Activated CD4-positive, alpha-beta T cell treated with anti-CD3 and anti-CD28 coated beads, Interleukin-2, Interleukin-4, amounts not matched to agents 100 ng/mL and 50 ng/mL, durations not matched to agents 16 hours and 8 hours (primary cell): ENCODE results near the gene DERA.
"Not testable (repeated sequence)": the region's sequence is repeated elsewhere in the genome, so short reads cannot be mapped to it uniquely, and the experiment has no call there.

Source experiments
- DNase-seq: peaks from one replicate; pipeline ENCODE4 v3.0.0-alpha.2; 2020; ENCODE audit warnings: low spot score

Gene DERA

GRCh38 chr12:16008421-16008824 lies 97.3 kb downstream of the DERA start:
- DNase-seq, result no peak

GRCh38 chr12:16012117-16012516 lies 101.0 kb downstream of the DERA start:
- no peak for DNase-seq

GRCh38 chr12:16013722-16014121 lies 102.6 kb downstream of the DERA start:
- DNase-seq, result not testable (repeated sequence)

GRCh38 chr12:16014394-16014793 lies 103.3 kb downstream of the DERA start:
- DNase-seq, result not testable (repeated sequence)

- DNase-seq, result no peak
These were observed 105.6 kb downstream of the DERA start for GRCh38 chr12:16016748-16017147.

GRCh38 chr12:16018306-16018705 lies 107.2 kb downstream of the DERA start:
- no peak for DNase-seq

GRCh38 chr12:16019136-16019535 lies 108.0 kb downstream of the DERA start:
- no peak for DNase-seq

- DNase-seq, result no peak
These were observed 108.9 kb downstream of the DERA start for GRCh38 chr12:16020031-16020430.

GRCh38 chr12:16021026-16021425 lies 109.9 kb downstream of the DERA start:
- no peak for DNase-seq

- no peak for DNase-seq
These were observed 110.5 kb downstream of the DERA start for GRCh38 chr12:16021676-16022075.

GRCh38 chr12:16027002-16027401 lies 115.9 kb downstream of the DERA start:
- no peak for DNase-seq

- no peak for DNase-seq
These were observed 119.6 kb downstream of the DERA start for GRCh38 chr12:16030744-16031143.

GRCh38 chr12:16034136-16034817 lies 123.1 kb downstream of the DERA start:
- DNase-seq, result no peak

GRCh38 chr12:16036073-16036472 lies 124.9 kb downstream of the DERA start:
- no peak for DNase-seq

- no peak for DNase-seq
These were observed 126.4 kb downstream of the DERA start for GRCh38 chr12:16037533-16037932.

GRCh38 chr12:16043480-16043879 lies 132.3 kb downstream of the DERA start:
- DNase-seq, result no peak

- no peak for DNase-seq
These were observed 135.1 kb downstream of the DERA start for GRCh38 chr12:16046266-16046665.

GRCh38 chr12:16048511-16048910 lies 137.4 kb downstream of the DERA start:
- DNase-seq, result no peak

- no peak for DNase-seq
These were observed 145.8 kb downstream of the DERA start for GRCh38 chr12:16056910-16057309.

GRCh38 chr12:16057351-16057751 lies 146.2 kb downstream of the DERA start:
- not testable (repeated sequence) for DNase-seq

GRCh38 chr12:16062611-16063010 lies 151.5 kb downstream of the DERA start:
- no peak for DNase-seq

GRCh38 chr12:16063726-16064125 lies 152.6 kb downstream of the DERA start:
- no peak for DNase-seq

GRCh38 chr12:16070113-16070512 lies 159.0 kb downstream of the DERA start:
- no peak for DNase-seq

GRCh38 chr12:16072678-16073077 lies 161.5 kb downstream of the DERA start:
- no peak for DNase-seq
